HL-60 (cell line): ENCODE data around the gene AFF2.

ENCODE experiments used
- DNase-seq, 2 experiments: peaks; one replicate each; pipeline ENCODE4 v3.0.0-alpha.2; 2010 to 2020; ENCODE audit warnings: low read depth in 1 of 2, low spot score in 1 of 2
- H3K27ac ChIP-seq: fragments of 250-450 bp; sonication (Bioruptor Pico); replicated peaks from 2 replicates; pipeline ENCODE4 v1.5.1; 2020; ENCODE audit warnings: mild to moderate bottlenecking, moderate library complexity
- H3K27me3 ChIP-seq: fragments of 250-450 bp; sonication (Bioruptor Pico); 2 replicates; pipeline ENCODE4 v1.5.1; 2021; ENCODE audit warnings: mild to moderate bottlenecking, moderate library complexity; ENCODE audit not compliant: insufficient read depth, poor library complexity, severe bottlenecking
- H3K4me3 ChIP-seq: replicated peaks from 2 replicates; pipeline ENCODE4 v1.5.1; 2011; ENCODE audit warnings: mild to moderate bottlenecking, control low read depth, low read length; ENCODE audit not compliant: insufficient read depth
- GABPA ChIP-seq: IDR thresholded peaks from 2 replicates; pipeline ENCODE4 v1.6.1; 2012; ENCODE audit warnings: low read depth
- POLR2AphosphoS5 ChIP-seq: IDR thresholded peaks from 2 replicates; pipeline ENCODE4 v1.6.1; 2012; ENCODE audit warnings: low read depth
- SPI1 ChIP-seq: IDR thresholded peaks from 2 replicates; pipeline ENCODE4 v1.6.1; 2012; ENCODE audit warnings: low read depth, mild to moderate bottlenecking, borderline replicate concordance
- TF ChIP-seq, protein P1 (sequence below): IDR thresholded peaks from 2 replicates; pipeline ENCODE4 v1.6.1; 2012; ENCODE audit warnings: low read depth; ENCODE audit not compliant: insufficient replicate concordance
- TF ChIP-seq, protein P2 (sequence below): IDR thresholded peaks from one replicate; pipeline ENCODE4 v1.5.1; 2011; ENCODE audit warnings: low read length, control low read depth, inconsistent platforms; ENCODE audit not compliant: insufficient read depth

AFF2 gene

DNA sequence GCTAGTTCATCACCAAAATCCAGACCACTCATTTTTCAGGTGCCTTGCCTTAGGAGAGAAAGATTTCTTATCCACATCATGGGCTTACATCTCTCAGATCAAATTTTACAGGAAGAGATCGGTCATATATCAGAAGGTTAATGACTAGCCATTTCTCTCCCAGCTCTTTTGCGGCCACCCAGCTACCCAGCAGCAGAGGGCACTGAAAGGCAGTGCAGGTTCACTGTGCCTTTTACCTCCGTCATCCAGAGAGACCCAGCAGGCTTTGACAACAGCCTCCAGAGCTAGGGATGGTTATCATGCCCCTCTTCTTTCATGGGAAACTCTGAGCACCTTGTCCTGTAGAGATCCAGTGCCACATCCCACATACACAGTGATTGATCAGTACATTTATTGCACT lies 384.8 kb downstream of the AFF2 start:
- Histone ChIP-seq H3K4me3 (no peak overlapping the region), H3K27me3 (no peaks in the 10 kb centered on the region), H3K27ac (no peak overlapping the region)
- DNase-seq, result no peak
- no peak for TF ChIP-seq SPI1
- TF ChIP-seq, protein P1, sequence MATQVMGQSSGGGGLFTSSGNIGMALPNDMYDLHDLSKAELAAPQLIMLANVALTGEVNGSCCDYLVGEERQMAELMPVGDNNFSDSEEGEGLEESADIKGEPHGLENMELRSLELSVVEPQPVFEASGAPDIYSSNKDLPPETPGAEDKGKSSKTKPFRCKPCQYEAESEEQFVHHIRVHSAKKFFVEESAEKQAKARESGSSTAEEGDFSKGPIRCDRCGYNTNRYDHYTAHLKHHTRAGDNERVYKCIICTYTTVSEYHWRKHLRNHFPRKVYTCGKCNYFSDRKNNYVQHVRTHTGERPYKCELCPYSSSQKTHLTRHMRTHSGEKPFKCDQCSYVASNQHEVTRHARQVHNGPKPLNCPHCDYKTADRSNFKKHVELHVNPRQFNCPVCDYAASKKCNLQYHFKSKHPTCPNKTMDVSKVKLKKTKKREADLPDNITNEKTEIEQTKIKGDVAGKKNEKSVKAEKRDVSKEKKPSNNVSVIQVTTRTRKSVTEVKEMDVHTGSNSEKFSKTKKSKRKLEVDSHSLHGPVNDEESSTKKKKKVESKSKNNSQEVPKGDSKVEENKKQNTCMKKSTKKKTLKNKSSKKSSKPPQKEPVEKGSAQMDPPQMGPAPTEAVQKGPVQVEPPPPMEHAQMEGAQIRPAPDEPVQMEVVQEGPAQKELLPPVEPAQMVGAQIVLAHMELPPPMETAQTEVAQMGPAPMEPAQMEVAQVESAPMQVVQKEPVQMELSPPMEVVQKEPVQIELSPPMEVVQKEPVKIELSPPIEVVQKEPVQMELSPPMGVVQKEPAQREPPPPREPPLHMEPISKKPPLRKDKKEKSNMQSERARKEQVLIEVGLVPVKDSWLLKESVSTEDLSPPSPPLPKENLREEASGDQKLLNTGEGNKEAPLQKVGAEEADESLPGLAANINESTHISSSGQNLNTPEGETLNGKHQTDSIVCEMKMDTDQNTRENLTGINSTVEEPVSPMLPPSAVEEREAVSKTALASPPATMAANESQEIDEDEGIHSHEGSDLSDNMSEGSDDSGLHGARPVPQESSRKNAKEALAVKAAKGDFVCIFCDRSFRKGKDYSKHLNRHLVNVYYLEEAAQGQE, result no peak
- TF ChIP-seq GABPA, result no peak
- no peak for TF ChIP-seq POLR2AphosphoS5
- TF ChIP-seq, protein P2, sequence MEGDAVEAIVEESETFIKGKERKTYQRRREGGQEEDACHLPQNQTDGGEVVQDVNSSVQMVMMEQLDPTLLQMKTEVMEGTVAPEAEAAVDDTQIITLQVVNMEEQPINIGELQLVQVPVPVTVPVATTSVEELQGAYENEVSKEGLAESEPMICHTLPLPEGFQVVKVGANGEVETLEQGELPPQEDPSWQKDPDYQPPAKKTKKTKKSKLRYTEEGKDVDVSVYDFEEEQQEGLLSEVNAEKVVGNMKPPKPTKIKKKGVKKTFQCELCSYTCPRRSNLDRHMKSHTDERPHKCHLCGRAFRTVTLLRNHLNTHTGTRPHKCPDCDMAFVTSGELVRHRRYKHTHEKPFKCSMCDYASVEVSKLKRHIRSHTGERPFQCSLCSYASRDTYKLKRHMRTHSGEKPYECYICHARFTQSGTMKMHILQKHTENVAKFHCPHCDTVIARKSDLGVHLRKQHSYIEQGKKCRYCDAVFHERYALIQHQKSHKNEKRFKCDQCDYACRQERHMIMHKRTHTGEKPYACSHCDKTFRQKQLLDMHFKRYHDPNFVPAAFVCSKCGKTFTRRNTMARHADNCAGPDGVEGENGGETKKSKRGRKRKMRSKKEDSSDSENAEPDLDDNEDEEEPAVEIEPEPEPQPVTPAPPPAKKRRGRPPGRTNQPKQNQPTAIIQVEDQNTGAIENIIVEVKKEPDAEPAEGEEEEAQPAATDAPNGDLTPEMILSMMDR, result no peak

DNA sequence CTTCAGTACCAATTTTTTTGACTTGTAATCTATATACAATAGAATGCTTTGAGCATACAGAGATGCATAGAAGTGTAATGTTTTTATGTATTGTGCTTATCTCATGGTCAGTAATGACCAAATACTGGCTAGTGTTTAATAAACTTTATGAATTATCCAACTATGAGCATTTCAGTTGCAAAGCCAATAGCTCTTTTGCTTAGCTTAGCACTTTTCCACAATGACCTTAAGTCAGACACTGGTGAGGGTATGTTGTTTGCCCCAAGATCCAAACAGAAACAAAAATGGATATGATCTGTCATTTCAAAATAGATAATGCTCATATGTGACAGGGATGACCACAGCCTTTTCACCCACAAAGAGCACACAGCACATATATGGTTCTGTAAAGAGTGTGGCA lies 393.0 kb downstream of the AFF2 start:
- no peaks in the 10 kb centered on the region for H3K27me3 ChIP-seq
- no peak overlapping the region for H3K4me3 ChIP-seq
- TF ChIP-seq, protein P1, result no peak
- TF ChIP-seq, protein P2, result no peak
- no peak for TF ChIP-seq POLR2AphosphoS5
- TF ChIP-seq SPI1, result no peak
- no peak for TF ChIP-seq GABPA
- no peak for DNase-seq
- no peak overlapping the region for H3K27ac ChIP-seq

DNA sequence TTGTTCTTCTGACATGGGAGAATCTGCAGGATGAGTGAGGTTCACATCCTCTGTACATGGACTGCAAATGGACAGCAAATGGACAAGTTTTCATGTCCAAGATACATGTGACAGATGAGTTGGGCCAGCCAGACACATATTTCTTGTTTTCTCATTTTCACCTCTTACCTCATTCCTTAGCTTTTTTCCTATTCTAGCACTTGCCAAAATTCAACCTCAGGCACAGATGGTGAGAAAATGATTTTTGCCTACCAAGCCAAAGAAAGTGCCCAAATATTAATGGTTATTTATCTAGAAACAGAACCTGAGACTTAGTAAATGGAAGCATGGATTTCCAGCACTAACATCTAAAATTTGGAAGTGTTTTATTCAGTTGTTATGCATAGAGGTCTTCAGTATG lies 402.2 kb downstream of the AFF2 start:
- H3K27ac ChIP-seq, result no peak overlapping the region
- no peak overlapping the region for H3K4me3 ChIP-seq
- TF ChIP-seq POLR2AphosphoS5 (no peak), GABPA (no peak), SPI1 (no peak)
- TF ChIP-seq, protein P2, result no peak
- TF ChIP-seq, protein P1, result no peak
- no peak for DNase-seq
- H3K27me3 ChIP-seq, result no peaks in the 10 kb centered on the region
